DOHH2 (cell line): ENCODE measurements around the gene SHANK2.

Experiments used
- H3F3A ChIP-seq: fragments of 200-600 bp; sonication (generic), shearing (Covaris generic); 2 replicates; pipeline ENCODE4 v1.6.0; 2016; ENCODE audit warnings: antibody characterized with exemption, mild to moderate bottlenecking; ENCODE audit not compliant: control insufficient read depth, insufficient read depth
- H3K27ac ChIP-seq: fragments of 200-600 bp; sonication (generic); 2 replicates; pipeline ENCODE4 v1.5.1; 2014; ENCODE audit warnings: low read depth, mild to moderate bottlenecking, low read length, moderate library complexity
- H3K27me3 ChIP-seq: fragments of 200-600 bp; sonication (generic); 2 replicates; pipeline ENCODE4 v1.6.1; 2014; ENCODE audit warnings: mild to moderate bottlenecking, low read length, mixed read lengths; ENCODE audit not compliant: control insufficient read depth
- H3K36me3 ChIP-seq: fragments of 200-600 bp; sonication (generic); 2 replicates; pipeline ENCODE4 v1.6.1; 2014; ENCODE audit warnings: mild to moderate bottlenecking, low read length, moderate library complexity, mixed read lengths; ENCODE audit not compliant: control insufficient read depth
- H3K4me1 ChIP-seq: fragments of 200-600 bp; sonication (generic); 2 replicates; pipeline ENCODE4 v1.6.1; 2014; ENCODE audit warnings: mild to moderate bottlenecking, low read length, mixed read lengths; ENCODE audit not compliant: control insufficient read depth
- H3K4me2 ChIP-seq: fragments of 200-600 bp; sonication (generic); 2 replicates; pipeline ENCODE4 v1.6.0; 2014; ENCODE audit warnings: mild to moderate bottlenecking, low read length, moderate library complexity
- H3K4me3 ChIP-seq: fragments of 200-600 bp; sonication (generic); 2 replicates; pipeline ENCODE4 v1.5.1; 2014; ENCODE audit warnings: mild to moderate bottlenecking, low read length, mixed read lengths
- H3K79me2 ChIP-seq: fragments of 200-600 bp; sonication (generic); 2 replicates; pipeline ENCODE4 v1.6.1; 2014; ENCODE audit warnings: mild to moderate bottlenecking, low read length, mixed read lengths; ENCODE audit not compliant: control insufficient read depth
- H3K9me2 ChIP-seq: fragments of 200-600 bp; sonication (generic); replicated peaks from 2 replicates; pipeline ENCODE4 v1.6.1; 2014; ENCODE audit warnings: mild to moderate bottlenecking, low read length, mixed read lengths; ENCODE audit not compliant: control insufficient read depth
- H3K9me3 ChIP-seq: fragments of 200-600 bp; sonication (generic); 2 replicates; pipeline ENCODE4 v1.6.1; 2014; ENCODE audit warnings: antibody characterized with exemption, low read length, mixed read lengths; ENCODE audit not compliant: control insufficient read depth, insufficient read depth
- H4K20me1 ChIP-seq: fragments of 200-600 bp; sonication (generic); 2 replicates; pipeline ENCODE4 v1.6.0; 2014; ENCODE audit warnings: low read depth, mild to moderate bottlenecking, antibody characterized with exemption, low read length, moderate library complexity; ENCODE audit not compliant: control insufficient read depth, insufficient read depth
- CTCF ChIP-seq: fragments of 200-600 bp; sonication (generic); IDR thresholded peaks from one replicate; pipeline ENCODE4 v1.5.1; 2014; ENCODE audit warnings: antibody characterized with exemption, mild to moderate bottlenecking, low read depth, low read length; ENCODE audit not compliant: poor library complexity, severe bottlenecking
- EZH2phosphoT487 ChIP-seq: fragments of 200-600 bp; sonication (generic); IDR thresholded peaks from 2 replicates; pipeline ENCODE4 v1.6.1; 2017; ENCODE audit warnings: borderline replicate concordance, mild to moderate bottlenecking, antibody characterized with exemption, low read length, moderate library complexity, mixed read lengths

The SHANK2 gene

GRCh38 chr11:71202966-71203365 is 49.4 kb downstream of the SHANK2 start:
- no peaks in the 10 kb centered on the region for H3K36me3 ChIP-seq
- H3K4me3 ChIP-seq = no peak overlapping the region
- no peaks in the 10 kb centered on the region for H3F3A ChIP-seq
- no peaks in the 10 kb centered on the region for H3K9me2 ChIP-seq
- H3K9me3 ChIP-seq = peaks cover 2% of the 10 kb centered on the region; the same call in 1 of the 2 replicates
- H3K27me3 ChIP-seq = no peaks in the 10 kb centered on the region; the same call in 1 of the 2 replicates
- H3K79me2 ChIP-seq = no peaks in the 10 kb centered on the region
- H4K20me1 ChIP-seq = no peaks in the 10 kb centered on the region
- no peak overlapping the region for H3K27ac ChIP-seq
- peaks cover 75% of the 10 kb centered on the region for H3K4me1 ChIP-seq
- TF ChIP-seq CTCF = no peak
- no peak for TF ChIP-seq EZH2phosphoT487
- no peak overlapping the region for H3K4me2 ChIP-seq

GRCh38 chr11:71202598-71202944 is 49.8 kb downstream of the SHANK2 start:
- Histone ChIP-seq H3K4me1 (peaks cover 73% of the 10 kb centered on the region), H3K9me2 (no peaks in the 10 kb centered on the region), H3K4me3 (no peak overlapping the region), H3K27ac (no peak overlapping the region), H3K27me3 (no peaks in the 10 kb centered on the region; the same call in 1 of the 2 replicates), H3K9me3 (no peaks in the 10 kb centered on the region), H4K20me1 (no peaks in the 10 kb centered on the region), H3K79me2 (no peaks in the 10 kb centered on the region), H3K4me2 (no peak overlapping the region), H3K36me3 (no peaks in the 10 kb centered on the region), H3F3A (no peaks in the 10 kb centered on the region)
- no peak for TF ChIP-seq EZH2phosphoT487
- no peak for TF ChIP-seq CTCF
